Stimulated activated memory B cell treated with anti-CD40 and anti-IgM and Interleukin-4, amounts not matched to agents 10 μg/mL and 1 μg/mL and 100 μg/mL, for 72 hours (primary cell): ENCODE results near the gene EDEM1.
"Not testable (repeated sequence)": the region's sequence is repeated elsewhere in the genome, so short reads cannot be mapped to it uniquely, and the experiment has no call there.

Source experiments
- ATAC-seq: fragments of 150-1000 bp; cut with Tn5 transposase; 2 replicates; pipeline ENCODE4 v1.10.0; 2021
- H3K27ac Mint-ChIP-seq: one replicate; pipeline ENCODE4 v1.8.0; 2022; ENCODE audit warnings: mild to moderate bottlenecking, mixed read lengths
- H3K27me3 Mint-ChIP-seq: one replicate; pipeline ENCODE4 v1.8.0; 2022; ENCODE audit warnings: mixed read lengths
- H3K36me3 Mint-ChIP-seq: one replicate; pipeline ENCODE4 v1.8.0; 2022; ENCODE audit warnings: mixed read lengths
- H3K4me1 Mint-ChIP-seq: one replicate; pipeline ENCODE4 v1.8.0; 2022; ENCODE audit warnings: mixed read lengths
- H3K4me3 Mint-ChIP-seq: one replicate; pipeline ENCODE4 v1.8.0; 2022; ENCODE audit warnings: mild to moderate bottlenecking, moderate library complexity, mixed read lengths
- H3K9me3 Mint-ChIP-seq: one replicate; pipeline ENCODE4 v1.8.0; 2022; ENCODE audit warnings: mixed read lengths

EDEM1 gene

DNA sequence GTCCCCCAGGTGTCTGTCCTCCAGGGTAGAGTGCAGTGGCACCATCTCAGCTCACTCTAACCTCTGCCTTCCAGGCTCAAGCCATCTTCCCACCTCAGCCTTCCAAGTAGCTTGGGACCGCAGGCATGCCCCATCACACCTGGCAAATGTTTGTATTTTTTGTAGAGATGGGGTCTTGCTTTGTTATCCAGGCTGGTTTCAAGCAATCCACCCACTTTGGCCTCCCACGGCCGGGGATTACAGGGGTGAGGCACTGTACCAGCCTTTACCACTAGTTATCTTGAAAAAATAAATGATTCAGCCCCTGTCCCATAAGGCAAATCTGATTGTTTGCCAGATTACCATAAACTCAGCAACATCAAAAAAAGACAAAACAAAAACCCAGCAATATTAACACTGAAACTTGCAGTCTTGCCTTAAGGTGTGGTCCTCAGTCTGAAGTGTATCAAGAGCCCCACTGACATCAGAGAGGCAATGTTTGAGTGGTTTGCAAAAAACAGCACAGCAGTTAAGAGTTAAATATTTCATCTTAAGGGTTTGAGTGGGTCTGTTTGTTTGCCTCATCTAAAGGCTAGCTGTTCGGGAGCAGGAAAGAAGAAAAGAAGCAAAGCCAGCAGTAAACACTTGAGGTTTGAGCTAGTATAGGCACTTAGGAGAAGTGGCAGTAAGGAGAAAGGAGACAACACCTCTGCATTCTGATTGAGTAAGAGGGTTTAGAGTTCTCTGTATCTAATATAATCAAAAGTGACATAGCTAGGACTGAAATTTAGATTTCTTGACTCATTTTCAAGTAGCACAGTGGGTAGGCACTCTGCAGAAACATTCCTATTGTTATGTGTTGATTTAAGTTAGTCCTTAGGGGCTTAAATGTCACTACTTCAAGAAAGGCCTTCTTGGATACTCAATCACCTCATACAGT, 26.3 kb upstream of the EDEM1 start:
- H3K36me3 Mint-ChIP-seq, result peaks cover 15% of the 10 kb centered on the region
- peaks cover 80% of the 10 kb centered on the region for H3K4me1 Mint-ChIP-seq
- H3K27ac Mint-ChIP-seq, result peak overlapping the region; percentile 42
- H3K27me3 Mint-ChIP-seq, result no peaks in the 10 kb centered on the region
- no peak for ATAC-seq
- H3K9me3 Mint-ChIP-seq, result no peaks in the 10 kb centered on the region
- no peak overlapping the region for H3K4me3 Mint-ChIP-seq

DNA sequence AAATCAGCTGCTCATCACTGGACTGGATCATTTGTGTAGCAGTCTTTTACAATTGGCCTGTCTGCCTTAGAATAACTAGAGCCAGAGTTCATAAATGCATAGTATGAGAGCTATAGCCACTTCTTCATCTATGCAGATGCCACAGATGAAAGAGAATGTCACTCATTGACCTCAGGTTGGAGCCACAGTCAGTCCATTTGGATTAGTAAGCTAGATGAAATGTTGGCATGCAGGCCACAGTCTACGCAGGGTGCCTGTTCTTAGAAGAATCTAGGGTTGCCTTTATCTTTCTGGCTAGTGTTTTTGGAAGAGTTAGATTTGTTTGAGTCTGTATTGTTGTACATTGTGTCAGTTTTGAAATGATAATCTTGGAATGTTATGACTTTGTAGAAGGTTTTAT, 25.4 kb upstream of the EDEM1 start:
- no peak for ATAC-seq
- no peak overlapping the region for H3K4me3 Mint-ChIP-seq
- no peaks in the 10 kb centered on the region for H3K9me3 Mint-ChIP-seq
- no peaks in the 10 kb centered on the region for H3K27me3 Mint-ChIP-seq
- peak overlapping the region; percentile 42 for H3K27ac Mint-ChIP-seq
- peaks cover 6% of the 10 kb centered on the region for H3K36me3 Mint-ChIP-seq
- H3K4me1 Mint-ChIP-seq, result peaks cover 75% of the 10 kb centered on the region

DNA sequence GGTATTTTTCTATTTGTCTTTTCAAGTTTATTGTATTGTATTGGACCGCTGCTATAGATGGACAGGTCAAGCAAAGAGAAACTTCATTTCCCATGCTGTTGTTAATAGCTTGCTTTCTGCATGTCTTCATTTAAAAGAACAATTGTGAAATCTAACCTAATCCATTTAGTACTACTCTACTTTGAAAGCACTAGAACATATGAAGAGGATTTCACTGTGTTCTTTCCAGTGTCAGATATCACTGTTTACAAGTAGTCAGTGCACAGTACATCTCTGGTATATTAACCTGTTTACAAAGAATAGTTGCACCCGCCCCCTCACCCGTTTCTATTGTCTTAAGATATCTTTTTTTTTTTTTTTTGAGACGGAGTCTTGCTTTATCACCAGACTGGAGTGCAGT, 21.8 kb upstream of the EDEM1 start:
- Mint-ChIP-seq H3K27me3 (no peaks in the 10 kb centered on the region), H3K4me1 (peaks cover 74% of the 10 kb centered on the region), H3K4me3 (no peak overlapping the region), H3K9me3 (no peaks in the 10 kb centered on the region), H3K27ac (no peak overlapping the region), H3K36me3 (no peaks in the 10 kb centered on the region)
- no peak for ATAC-seq

DNA sequence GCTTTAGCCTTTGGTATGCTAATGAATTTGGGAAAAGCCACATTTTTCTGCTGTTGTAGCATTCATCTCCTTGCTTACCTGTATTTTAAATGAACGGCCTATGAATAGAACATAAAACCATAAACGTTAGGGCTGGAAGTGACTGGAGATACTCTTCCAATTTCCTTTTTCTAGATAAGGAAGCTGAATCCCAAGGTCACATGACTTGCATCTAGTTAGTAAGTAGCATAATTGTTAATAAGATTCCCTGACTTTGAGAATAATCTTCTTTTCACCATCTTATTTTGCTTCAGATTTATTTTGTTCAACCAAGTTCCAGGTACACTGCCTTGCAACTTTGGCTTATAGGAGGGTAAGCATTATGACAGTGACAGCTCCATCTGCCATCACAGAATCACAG, 20.7 kb upstream of the EDEM1 start:
- no peaks in the 10 kb centered on the region for H3K9me3 Mint-ChIP-seq
- no peak overlapping the region for H3K27ac Mint-ChIP-seq
- no peaks in the 10 kb centered on the region for H3K27me3 Mint-ChIP-seq
- no peaks in the 10 kb centered on the region for H3K36me3 Mint-ChIP-seq
- ATAC-seq, result no peak
- no peak overlapping the region for H3K4me3 Mint-ChIP-seq
- H3K4me1 Mint-ChIP-seq, result peaks cover 63% of the 10 kb centered on the region

DNA sequence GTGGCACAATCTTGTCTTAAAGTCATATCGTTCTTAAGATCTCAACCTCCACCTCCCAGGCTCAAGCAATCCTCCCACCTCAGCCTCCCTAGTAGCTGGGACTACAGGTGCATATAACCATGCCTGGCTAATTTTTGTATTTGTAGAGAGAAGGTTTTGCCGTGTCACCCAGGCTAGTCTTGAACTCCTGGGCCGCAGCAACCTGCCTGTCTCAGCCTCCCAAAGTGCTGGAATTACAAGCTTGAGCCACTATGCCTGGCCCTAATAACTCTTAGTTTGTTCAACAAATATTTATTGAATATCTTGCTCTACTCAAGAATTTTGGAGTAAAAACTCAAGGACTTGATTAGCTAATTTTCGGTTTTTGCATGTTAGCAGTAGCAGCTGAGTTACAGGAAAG, 19.4 kb upstream of the EDEM1 start:
- Mint-ChIP-seq H3K36me3 (peaks cover 5% of the 10 kb centered on the region), H3K4me3 (no peak overlapping the region), H3K27ac (no peak overlapping the region)

DNA sequence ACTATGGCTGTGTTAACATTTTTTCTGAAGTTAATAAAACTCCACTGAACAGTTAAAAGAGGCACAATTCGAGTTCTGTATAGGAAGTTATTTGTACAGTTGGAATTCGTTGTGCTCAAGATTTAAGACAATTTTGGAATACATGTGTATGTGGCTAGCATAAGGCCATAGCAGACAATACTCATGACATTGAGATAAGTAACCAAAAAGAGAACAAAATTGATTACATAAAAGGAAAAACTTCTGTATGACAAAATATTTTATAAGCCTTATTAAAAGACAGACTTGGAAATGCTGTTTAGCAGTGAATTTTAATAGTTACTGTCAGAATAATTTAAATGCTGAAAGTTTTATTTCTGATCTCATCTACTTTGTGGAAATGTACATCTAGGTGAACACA, 17.7 kb upstream of the EDEM1 start:
- ATAC-seq, result no peak
- peaks cover 37% of the 10 kb centered on the region for H3K4me1 Mint-ChIP-seq
- peaks cover 7% of the 10 kb centered on the region for H3K36me3 Mint-ChIP-seq
- no peak overlapping the region for H3K4me3 Mint-ChIP-seq
- H3K27ac Mint-ChIP-seq, result peak overlapping the region; percentile 69
- no peaks in the 10 kb centered on the region for H3K9me3 Mint-ChIP-seq
- no peaks in the 10 kb centered on the region for H3K27me3 Mint-ChIP-seq

More for the DNA sequence above, 19.4 kb upstream of the EDEM1 start:
- Mint-ChIP-seq H3K27me3 (no peaks in the 10 kb centered on the region), H3K4me1 (peaks cover 50% of the 10 kb centered on the region), H3K9me3 (no peaks in the 10 kb centered on the region)
- no peak for ATAC-seq

DNA sequence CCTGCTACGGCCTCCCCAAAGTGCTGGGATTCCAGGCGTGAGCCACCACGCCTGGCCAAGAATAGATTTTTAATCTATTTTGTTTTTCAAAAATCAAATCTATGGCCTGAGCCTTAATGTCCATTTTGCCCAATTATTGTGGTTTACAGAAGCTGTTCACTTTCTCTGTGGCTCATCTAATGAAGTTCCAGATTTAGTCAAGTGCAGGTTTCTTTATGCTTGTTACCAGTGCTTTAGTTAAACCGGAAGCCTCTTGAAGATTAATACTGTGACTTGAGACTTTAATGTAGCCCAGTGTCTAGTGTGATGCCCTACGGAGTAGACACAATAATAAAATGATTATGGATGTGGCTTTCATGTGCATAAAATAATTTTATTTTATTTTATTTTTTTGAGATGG, 16.5 kb upstream of the EDEM1 start:
- Mint-ChIP-seq H3K27ac (no peak overlapping the region), H3K4me3 (no peak overlapping the region), H3K36me3 (peaks cover 13% of the 10 kb centered on the region), H3K27me3 (no peaks in the 10 kb centered on the region), H3K9me3 (no peaks in the 10 kb centered on the region), H3K4me1 (peaks cover 25% of the 10 kb centered on the region)
- ATAC-seq, result no peak

DNA sequence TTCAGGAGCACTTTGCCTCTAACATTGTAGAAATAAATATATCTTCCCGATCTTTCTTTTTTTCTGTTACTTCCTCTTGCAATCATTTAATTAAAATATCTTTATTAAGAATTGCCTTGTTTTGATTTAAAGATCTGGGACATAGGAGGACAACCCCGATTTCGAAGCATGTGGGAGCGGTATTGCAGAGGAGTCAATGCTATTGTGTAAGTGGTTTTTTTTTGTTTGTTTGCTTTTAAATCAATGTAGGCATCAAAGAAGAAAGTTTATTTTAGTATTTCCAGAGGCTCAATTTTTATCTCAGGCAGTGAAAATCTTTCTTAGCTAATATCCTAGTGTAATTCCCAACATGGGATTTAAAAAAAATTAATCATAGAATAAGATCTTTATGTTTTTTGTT, 15.5 kb upstream of the EDEM1 start:
- H3K4me3 Mint-ChIP-seq, result no peak overlapping the region
- H3K4me1 Mint-ChIP-seq, result peaks cover 22% of the 10 kb centered on the region
- peaks cover 16% of the 10 kb centered on the region for H3K36me3 Mint-ChIP-seq
- H3K27me3 Mint-ChIP-seq, result no peaks in the 10 kb centered on the region
- ATAC-seq, result no peak
- no peak overlapping the region for H3K27ac Mint-ChIP-seq
- H3K9me3 Mint-ChIP-seq, result no peaks in the 10 kb centered on the region

DNA sequence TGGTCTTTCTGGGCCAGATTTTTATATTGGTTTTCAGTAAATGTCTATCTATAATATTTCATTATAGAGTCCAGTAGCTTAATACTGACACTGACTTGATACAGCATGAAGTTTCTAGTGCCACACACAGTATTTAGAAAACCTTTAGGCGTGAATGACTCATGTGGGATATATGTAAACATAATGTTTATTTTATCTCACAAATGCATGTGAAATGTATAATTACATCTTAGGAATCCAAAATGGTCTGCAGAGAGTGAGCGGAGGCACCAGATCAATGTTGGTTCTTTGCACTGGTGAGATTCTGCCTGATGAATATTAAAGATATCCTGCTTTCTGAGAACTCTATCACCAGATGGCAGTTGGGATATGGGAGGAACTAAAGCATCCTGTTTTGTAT, 8.5 kb upstream of the EDEM1 start:
- H3K27me3 Mint-ChIP-seq, result not testable (repeated sequence)

DNA sequence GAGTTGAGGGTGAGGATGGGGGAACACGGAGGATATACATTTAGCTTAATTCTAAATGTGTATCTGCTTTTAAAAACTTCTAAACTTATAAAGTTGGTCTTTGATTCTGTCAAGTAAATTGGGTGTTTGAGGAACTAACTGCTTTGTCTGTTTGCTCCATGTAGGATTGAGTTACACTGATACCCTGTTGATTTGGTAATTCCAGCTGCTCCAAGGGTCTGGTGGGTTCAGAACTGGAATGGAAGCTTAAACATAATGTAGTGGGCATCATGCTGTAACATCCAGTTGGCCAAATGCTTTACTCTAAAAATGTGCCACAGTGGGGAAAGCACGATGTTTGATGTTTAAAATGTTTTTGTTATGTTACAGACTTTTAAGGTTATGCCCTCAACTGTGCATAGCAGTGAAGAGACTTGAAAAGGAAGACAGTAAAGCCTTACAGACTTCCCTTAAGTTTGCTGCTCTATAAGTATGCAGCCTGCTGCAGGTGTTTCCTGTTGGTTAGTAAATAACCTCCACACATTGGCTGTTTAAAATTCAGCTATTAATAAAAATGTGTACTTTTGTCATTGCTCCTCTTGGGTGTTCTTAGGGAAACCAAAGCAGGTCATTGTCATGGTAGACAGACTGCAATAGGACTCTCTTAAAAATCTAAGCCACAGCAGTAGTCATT, 5.9 kb upstream of the EDEM1 start:
- peak; percentile 95 for ATAC-seq
- peaks cover 44% of the 10 kb centered on the region for H3K36me3 Mint-ChIP-seq
- H3K4me1 Mint-ChIP-seq, result peaks cover 64% of the 10 kb centered on the region
- H3K27ac Mint-ChIP-seq, result peak overlapping the region; percentile 78
- no peaks in the 10 kb centered on the region for H3K9me3 Mint-ChIP-seq
- no peaks in the 10 kb centered on the region for H3K27me3 Mint-ChIP-seq
- peak overlapping the region; percentile 64 for H3K4me3 Mint-ChIP-seq

More for the DNA sequence above, 8.5 kb upstream of the EDEM1 start:
- not testable (repeated sequence) for ATAC-seq, H3K9me3 Mint-ChIP-seq, H3K4me3 Mint-ChIP-seq
- H3K4me1 Mint-ChIP-seq, result peaks cover 45% of the 10 kb centered on the region
- peaks cover 46% of the 10 kb centered on the region for H3K36me3 Mint-ChIP-seq
- peak overlapping the region; percentile 78 for H3K27ac Mint-ChIP-seq

DNA sequence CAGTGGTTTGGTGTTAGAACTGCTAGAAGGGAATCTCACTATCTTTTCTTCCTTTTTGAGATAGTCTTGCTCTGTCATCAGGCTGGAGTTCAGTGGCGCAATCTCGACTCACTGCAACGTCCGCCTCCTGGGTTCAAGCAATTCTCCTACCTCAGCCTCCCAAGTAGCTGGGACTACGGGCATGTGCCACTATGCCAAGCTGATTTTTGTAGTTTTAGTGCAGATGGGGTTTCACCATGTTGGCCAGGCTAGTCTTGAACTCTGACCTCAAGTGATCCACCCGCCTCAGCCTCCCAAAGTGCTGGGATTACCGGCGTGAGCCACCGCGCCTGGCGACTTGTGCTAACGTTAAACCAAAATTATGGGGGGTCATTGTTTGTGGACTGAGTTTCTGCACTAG, 3.8 kb upstream of the EDEM1 start:
- not testable (repeated sequence) for H3K27me3 Mint-ChIP-seq, H3K4me3 Mint-ChIP-seq, ATAC-seq, H3K9me3 Mint-ChIP-seq
- H3K27ac Mint-ChIP-seq, result peak overlapping the region; percentile 24
- peaks cover 33% of the 10 kb centered on the region for H3K36me3 Mint-ChIP-seq
- peaks cover 58% of the 10 kb centered on the region for H3K4me1 Mint-ChIP-seq

DNA sequence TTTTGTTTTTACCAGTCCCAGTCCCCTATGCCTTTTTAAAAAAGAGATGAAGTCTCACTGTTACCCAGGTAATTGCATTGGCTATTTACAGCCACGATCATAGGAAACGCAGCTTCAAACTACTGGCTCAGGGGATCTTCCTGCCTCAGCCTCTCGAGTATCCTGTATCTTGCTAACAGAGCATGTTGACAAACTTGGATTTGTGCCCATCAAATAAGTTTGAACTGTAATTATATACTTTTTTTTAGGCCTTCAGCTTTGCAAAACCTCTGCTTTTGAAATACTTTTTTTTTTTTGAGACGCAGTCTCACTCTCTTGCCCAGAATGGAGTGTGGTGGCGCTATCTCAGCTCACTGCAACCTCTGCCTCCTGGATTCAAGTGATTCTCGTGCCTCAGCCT, 3.0 kb upstream of the EDEM1 start:
- Mint-ChIP-seq H3K27me3 (no peaks in the 10 kb centered on the region), H3K36me3 (peaks cover 33% of the 10 kb centered on the region), H3K4me3 (no peak overlapping the region), H3K9me3 (no peaks in the 10 kb centered on the region), H3K27ac (peak overlapping the region; percentile 22), H3K4me1 (peaks cover 52% of the 10 kb centered on the region)
- ATAC-seq, result no peak

DNA sequence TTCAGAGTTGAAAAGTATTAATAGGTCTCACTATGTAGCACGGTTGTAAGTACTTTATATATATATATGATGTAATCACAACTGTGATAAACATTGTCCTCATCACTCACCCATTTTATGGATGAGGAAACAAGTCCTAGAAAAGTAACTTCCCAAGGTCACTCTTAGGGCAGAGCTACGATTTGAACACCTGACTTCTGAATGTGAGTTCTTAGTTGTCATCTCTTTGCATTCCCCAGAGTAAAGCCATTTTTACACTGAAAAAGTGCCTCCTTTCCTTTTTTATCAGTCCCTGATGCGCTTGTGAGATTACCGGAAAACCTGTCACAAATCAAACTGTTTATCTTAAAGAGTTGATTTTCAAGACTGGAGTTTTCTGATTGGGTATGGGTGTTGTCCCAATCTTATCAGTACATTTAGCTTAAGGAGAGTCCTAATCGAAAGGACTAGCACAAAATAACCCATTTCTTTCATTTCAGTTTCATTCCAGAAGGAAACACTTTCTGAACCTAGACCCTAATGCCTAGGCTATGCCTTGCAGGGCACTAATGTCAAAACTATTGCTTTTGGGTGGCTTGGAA, 2.3 kb upstream of the EDEM1 start:
- Mint-ChIP-seq H3K9me3 (no peaks in the 10 kb centered on the region), H3K36me3 (peaks cover 35% of the 10 kb centered on the region), H3K4me1 (peaks cover 53% of the 10 kb centered on the region), H3K27me3 (no peaks in the 10 kb centered on the region), H3K4me3 (no peak overlapping the region), H3K27ac (peak overlapping the region; percentile 22)
- ATAC-seq, result no peak

DNA sequence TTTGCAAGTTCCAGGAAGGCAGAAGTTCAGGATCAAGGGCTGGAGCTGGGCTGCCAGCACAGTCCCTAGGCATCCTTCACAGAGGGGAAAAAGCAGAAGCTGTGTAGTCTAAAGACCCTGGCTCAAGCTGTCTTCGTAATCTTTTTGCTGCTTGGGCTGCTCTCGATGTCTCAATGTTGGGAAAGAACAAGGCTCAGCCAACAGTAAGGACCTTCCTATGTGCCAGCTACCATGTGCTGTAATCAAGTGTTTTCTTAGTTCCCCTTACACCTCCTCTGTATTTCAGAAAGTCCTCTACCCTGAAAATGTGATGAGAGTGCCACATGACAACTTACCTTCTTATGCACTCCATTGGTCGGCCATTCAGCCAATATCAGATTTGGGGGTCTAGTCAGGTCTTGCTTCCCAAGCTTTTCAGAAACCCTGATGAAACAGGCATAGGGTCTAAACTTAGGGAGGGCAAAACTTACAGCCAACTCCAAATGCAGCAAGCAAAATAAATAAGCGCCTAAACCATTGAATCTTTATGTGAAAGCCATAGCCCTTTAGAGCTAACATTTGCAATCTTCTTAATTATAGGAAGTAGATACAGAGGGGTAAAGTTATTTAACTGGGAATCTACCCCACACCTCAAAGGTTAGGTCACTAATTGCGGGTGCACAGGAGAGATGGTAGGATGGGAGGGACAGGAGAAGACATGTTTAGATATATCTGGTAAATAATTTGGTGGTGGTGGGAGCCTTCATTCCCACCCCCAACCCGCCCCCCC, 1.2 kb upstream of the EDEM1 start:
- H3K36me3 Mint-ChIP-seq, result peaks cover 32% of the 10 kb centered on the region
- no peaks in the 10 kb centered on the region for H3K9me3 Mint-ChIP-seq
- H3K4me3 Mint-ChIP-seq, result peak overlapping the region; percentile 100
- H3K4me1 Mint-ChIP-seq, result peaks cover 50% of the 10 kb centered on the region
- peak overlapping the region; percentile 99 for H3K27ac Mint-ChIP-seq
- H3K27me3 Mint-ChIP-seq, result no peaks in the 10 kb centered on the region
- no peak for ATAC-seq

DNA sequence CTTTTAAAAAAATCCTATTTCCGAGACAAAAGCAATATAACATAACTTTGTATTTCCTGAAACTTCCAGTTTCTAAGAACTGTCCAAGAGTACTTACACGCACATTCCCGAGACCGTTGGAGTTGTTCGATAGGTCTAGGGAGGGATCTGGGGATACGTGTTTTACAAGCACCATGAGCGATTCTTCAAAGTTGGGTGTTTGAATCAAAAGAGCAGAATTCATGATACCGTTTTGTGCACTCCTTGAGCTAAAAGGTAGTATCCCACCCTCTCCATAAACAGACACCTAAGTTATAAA, 700 bp upstream of the EDEM1 start:
- Mint-ChIP-seq H3K36me3 (peaks cover 29% of the 10 kb centered on the region), H3K9me3 (no peaks in the 10 kb centered on the region), H3K4me3 (peak overlapping the region; percentile 100), H3K27ac (peak overlapping the region; percentile 99), H3K4me1 (peaks cover 49% of the 10 kb centered on the region), H3K27me3 (no peaks in the 10 kb centered on the region)
- no peak for ATAC-seq
